H1 (cell line): ENCODE data around the gene KLHL21. TPM values are rescaled to one million over a fixed set of nuclear protein-coding genes. Genes with fewer than 3 reads are reported as not detected.

ENCODE experiments used
- CTCF ChIA-PET: fragments of 300-600 bp; sonication (Branson Sonifier 250); formaldehyde crosslinking; loops from one replicate; lab custom pipeline; 2021; ENCODE audit not compliant: partially characterized antibody; lab: Charles Lee
- POLR2A ChIA-PET: fragments of 300-600 bp; sonication (Branson Sonifier 250); formaldehyde crosslinking; loops from one replicate; lab custom pipeline; 2021; ENCODE audit warnings: inconsistent platforms; ENCODE audit not compliant: partially characterized antibody; lab: Charles Lee
- DNase-seq, 2 experiments: peaks; one replicate each; pipeline versions ENCODE4 v3.0.0 to v3.0.0-alpha.2; 2010 to 2022; ENCODE audit warnings: low spot score in 2 of 2, low read depth in 1 of 2, mixed read lengths in 1 of 2
- FAIRE-seq: peaks from 2 replicates; lab custom pipeline; 2011; peaks lifted over from hg19 to GRCh38; lab: Jason Lieb, UNC
- H2AFZ ChIP-seq: 2 replicates; pipeline ENCODE4 v1.8.1; 2012; ENCODE audit warnings: low read length, inconsistent platforms
- H2AK5ac ChIP-seq: 2 replicates; pipeline ENCODE4 v1.6.1; 2013; ENCODE audit warnings: low read depth, low read length
- H2BK120ac ChIP-seq: replicated peaks from 2 replicates; pipeline ENCODE3; 2013; ENCODE audit warnings: low read depth, low read length, inconsistent platforms
- H2BK12ac ChIP-seq: 2 replicates; pipeline ENCODE4 v1.6.1; 2013; ENCODE audit warnings: low read depth, low read length
- H2BK15ac ChIP-seq: 2 replicates; pipeline ENCODE4 v1.6.1; 2013; ENCODE audit warnings: low read length
- H2BK20ac ChIP-seq: 2 replicates; pipeline ENCODE4 v1.6.1; 2013; ENCODE audit warnings: low read length
- H2BK5ac ChIP-seq: 2 replicates; pipeline ENCODE4 v1.6.1; 2013; ENCODE audit warnings: low read depth, low read length
- H3K14ac ChIP-seq: 2 replicates; pipeline ENCODE4 v1.6.1; 2013; ENCODE audit warnings: inconsistent platforms; ENCODE audit not compliant: insufficient read length
- H3K18ac ChIP-seq: 2 replicates; pipeline ENCODE4 v1.6.1; 2013; ENCODE audit warnings: low read length; ENCODE audit errors: extremely low read depth
- H3K23ac ChIP-seq: 2 replicates; pipeline ENCODE4 v1.6.1; 2013; ENCODE audit warnings: inconsistent platforms; ENCODE audit not compliant: insufficient read length
- H3K23me2 ChIP-seq: 2 replicates; pipeline ENCODE4 v1.6.1; 2013; ENCODE audit warnings: low read depth, low read length
- H3K27ac ChIP-seq: 2 replicates; pipeline ENCODE4 v1.6.1; 2011; ENCODE audit warnings: low read depth, low read length, inconsistent platforms
- H3K27me3 ChIP-seq, 4 experiments: replicated peaks in 1 of 4; 1 replicate in 1 of 4; 2 replicates in 3 of 4; pipeline versions ENCODE4 v1.6.1 to v1.8.1; 2011 to 2013; ENCODE audit warnings: low read length in 3 of 4, mild to moderate bottlenecking in 3 of 4, inconsistent platforms in 2 of 4, mixed read lengths in 2 of 4, moderate library complexity in 1 of 4; ENCODE audit not compliant: control insufficient read depth in 3 of 4, insufficient read depth in 3 of 4; ENCODE audit errors: extremely low read depth in 1 of 4
- H3K36me3 ChIP-seq, 4 experiments: 2 replicates each; pipeline versions ENCODE4 v1.6.1 to v1.8.1; 2011 to 2013; ENCODE audit warnings: mild to moderate bottlenecking in 4 of 4, low read length in 3 of 4, moderate library complexity in 2 of 4, control low read depth in 1 of 4, inconsistent platforms in 1 of 4; ENCODE audit not compliant: insufficient read depth in 4 of 4, control insufficient read depth in 2 of 4
- H3K4ac ChIP-seq: replicated peaks from 2 replicates; pipeline ENCODE3; 2013; ENCODE audit warnings: low read length, low read depth, mixed read lengths, inconsistent platforms; ENCODE audit not compliant: insufficient read length
- H3K4me1 ChIP-seq, 4 experiments: replicated peaks in 1 of 4; 1 replicate in 1 of 4; 2 replicates in 3 of 4; pipeline versions ENCODE4 v1.6.1 to v1.8.1; 2011 to 2013; ENCODE audit warnings: low read length in 3 of 4, inconsistent platforms in 2 of 4, mixed read lengths in 1 of 4; ENCODE audit not compliant: insufficient read depth in 4 of 4, control insufficient read depth in 3 of 4
- H3K4me2 ChIP-seq, 2 experiments: 2 replicates each; pipeline versions ENCODE4 v1.6.1 to v1.8.1; 2011 to 2013; ENCODE audit warnings: low read depth in 2 of 2, low read length in 2 of 2, control low read depth in 1 of 2, inconsistent platforms in 1 of 2, mild to moderate bottlenecking in 1 of 2; ENCODE audit not compliant: insufficient read depth in 1 of 2
- H3K4me3 ChIP-seq, 4 experiments: fragments of 200-600, 300-600 bp in 1 of 4; sonication (generic), shearing (Covaris generic), sonication (Bioruptor Twin) in 1 of 4; 2 replicates each; pipeline versions ENCODE4 v1.5.1 to v1.8.1; 2011 to 2016; ENCODE audit warnings: low read length in 4 of 4, low read depth in 3 of 4, control low read depth in 2 of 4, inconsistent platforms in 2 of 4, mild to moderate bottlenecking in 2 of 4, mixed read lengths in 1 of 4, moderate library complexity in 1 of 4; ENCODE audit not compliant: insufficient read depth in 2 of 4; ENCODE audit errors: extremely low read depth in 1 of 4
- H3K56ac ChIP-seq: replicated peaks from 2 replicates; pipeline ENCODE3; 2013; ENCODE audit warnings: low read depth, mild to moderate bottlenecking, mixed read lengths, low read length, inconsistent platforms; ENCODE audit not compliant: insufficient read length
- H3K79me1 ChIP-seq: 2 replicates; pipeline ENCODE4 v1.6.1; 2013; ENCODE audit warnings: low read depth, low read length, control low read depth
- H3K79me2 ChIP-seq, 2 experiments: 2 replicates each; pipeline versions ENCODE4 v1.6.1 to v1.8.1; 2012 to 2013; ENCODE audit warnings: low read length in 2 of 2, mild to moderate bottlenecking in 2 of 2, inconsistent platforms in 1 of 2; ENCODE audit not compliant: insufficient read depth in 2 of 2, control insufficient read depth in 1 of 2
- H3K9ac ChIP-seq, 4 experiments: replicated peaks in 1 of 4; 1 replicate in 1 of 4; 2 replicates in 3 of 4; pipeline versions ENCODE4 v1.6.1 to v1.8.1; 2011 to 2013; ENCODE audit warnings: low read depth in 3 of 4, low read length in 3 of 4, control low read depth in 2 of 4, mild to moderate bottlenecking in 2 of 4, moderate library complexity in 2 of 4, inconsistent platforms in 1 of 4; ENCODE audit errors: extremely low read depth in 1 of 4
- H3K9me3 ChIP-seq, 2 experiments: 2 replicates each; pipeline versions ENCODE4 v1.6.1 to v1.8.1; 2012 to 2013; ENCODE audit warnings: mild to moderate bottlenecking in 2 of 2, moderate library complexity in 2 of 2, control low read depth in 1 of 2, inconsistent platforms in 1 of 2, low read depth in 1 of 2, low read length in 1 of 2, mixed read lengths in 1 of 2; ENCODE audit not compliant: insufficient read depth in 2 of 2
- H4K20me1 ChIP-seq, 2 experiments: replicated peaks in 1 of 2; 2 replicates each; pipeline versions ENCODE3 to v1.8.1; 2011 to 2013; ENCODE audit warnings: inconsistent platforms in 2 of 2, low read length in 2 of 2, mild to moderate bottlenecking in 1 of 2; ENCODE audit not compliant: insufficient read depth in 2 of 2, control insufficient read depth in 1 of 2
- H4K5ac ChIP-seq: 2 replicates; pipeline ENCODE4 v1.6.1; 2013; ENCODE audit warnings: low read length, low read depth, mixed read lengths, inconsistent platforms; ENCODE audit not compliant: insufficient read length
- H4K8ac ChIP-seq: 2 replicates; pipeline ENCODE4 v1.8.0; 2013; ENCODE audit warnings: mild to moderate bottlenecking, moderate library complexity, low read length, inconsistent platforms; ENCODE audit not compliant: insufficient read depth; ENCODE audit errors: extremely low read depth
- H4K91ac ChIP-seq: replicated peaks from 2 replicates; pipeline ENCODE3; 2013; ENCODE audit warnings: low read length, mixed read lengths, inconsistent platforms; ENCODE audit not compliant: insufficient read length
- CTBP2 ChIP-seq: IDR thresholded peaks from 2 replicates; pipeline ENCODE4 v1.7.0; 2011; ENCODE audit warnings: borderline replicate concordance, mild to moderate bottlenecking, moderate library complexity, mixed read lengths, low read length; ENCODE audit not compliant: insufficient read depth, insufficient read length
- EP300 ChIP-seq, 2 experiments: IDR thresholded peaks; 1 replicate in 1 of 2; 2 replicates in 1 of 2; pipeline ENCODE4 v1.6.1; 2011 to 2012; ENCODE audit warnings: low read depth in 2 of 2, low read length in 2 of 2, mild to moderate bottlenecking in 2 of 2, borderline replicate concordance in 1 of 2, inconsistent platforms in 1 of 2, moderate library complexity in 1 of 2
- POLR2AphosphoS5 ChIP-seq: IDR thresholded peaks from 2 replicates; pipeline ENCODE4 v1.6.1; 2011; ENCODE audit warnings: low read depth, low read length
- SIX5 ChIP-seq: IDR thresholded peaks from 2 replicates; pipeline ENCODE4 v1.6.1; 2011; ENCODE audit warnings: mild to moderate bottlenecking, low read depth, low read length
- TAF1 ChIP-seq: IDR thresholded peaks from 2 replicates; pipeline ENCODE4 v1.6.1; 2011; ENCODE audit warnings: mild to moderate bottlenecking, low read depth, low read length
- TAF7 ChIP-seq: optimal IDR thresholded peaks from 2 replicates; pipeline ENCODE3; 2011; ENCODE audit warnings: low read depth, mild to moderate bottlenecking, inconsistent platforms, low read length, moderate library complexity, borderline replicate concordance
- WGBS, 2 experiments: shearing (Covaris generic) in 1 of 2; methylation state at CpG; one replicate each; pipeline versions ENCODE4 v1.1.6 to v1.1.7; 2013 to 2015; ENCODE audit warnings: low lambda C conversion rate in 2 of 2, mixed read lengths in 2 of 2, inconsistent platforms in 1 of 2, low coverage in 1 of 2, missing lambda C conversion rate in 1 of 2; ENCODE audit not compliant: insufficient replicate concordance in 2 of 2, insufficient coverage in 1 of 2, insufficient read length in 1 of 2; ENCODE audit errors: extremely low coverage in 1 of 2, missing lambda C conversion rate in 1 of 2; 5-methylcytosine and 5-hydroxymethylcytosine counted together
- polyA plus RNA-seq, 7 experiments: library from polyadenylated mRNA; depleted of rRNA in 3 of 7; stranded (reverse) in 5 of 7; unstranded in 2 of 7; fragments of >200 nt in 5 of 7; fragments of 200-250 nt in 2 of 7; gene quantifications; 1 replicate in 5 of 7; 2 replicates in 1 of 7; 4 replicates in 1 of 7; pipeline versions ENCODE4 v1.2.1 to v1.2.3, GENCODE V29; 2011 to 2013; ENCODE audit warnings: missing spikeins in 2 of 7, mixed read lengths in 2 of 7
- total RNA-seq: library from RNA; stranded (reverse); fragmentation: NEBNext Ultra II Directional; extraction: Animal tissue kit (Norgen Biotek cat#: 25700); gene quantifications from 2 replicates; pipeline ENCODE4 v1.2.1, GENCODE V29; 2021

Gene KLHL21
- total and polyA plus RNA-seq, 2 of the 8 experiments (the other 6 are each of a cell fraction or from before 2014, with no cell fraction given) = 11.9 to 22.3 TPM

GRCh38 chr1:6628971-6629479 is 26.4 kb upstream of the KLHL21 start:
- no peak overlapping the region for H4K8ac ChIP-seq
- peaks cover 0 to 11% of the 10 kb centered on the region in 2 experiments; a peak in 3 of 4 replicates for H3K79me2 ChIP-seq
- no peak overlapping the region for H2AK5ac ChIP-seq
- peaks cover 0 to 21% (median 2%) of the 10 kb centered on the region in 4 experiments; a peak in 5 of 8 replicates for H3K36me3 ChIP-seq
- H3K23me2 ChIP-seq = no peaks in the 10 kb centered on the region; the same call in 1 of the 2 replicates
- CTCF ChIA-PET = interaction anchor here (0.8 to 2.7 kb wide), 3 partner anchors 8 to 17 kb away, joined by 3 to 10 read pairs (median 4); no protein-coding TSS in a partner anchor
- no peak overlapping the region for H3K14ac ChIP-seq
- no peak overlapping the region for H2BK15ac ChIP-seq
- H3K4me3 ChIP-seq = no peak overlapping the region
- FAIRE-seq (no peak), DNase-seq (no peak)
- no peaks in the 10 kb centered on the region for H3K9me3 ChIP-seq
- no peak overlapping the region for H3K27ac ChIP-seq
- H3K4me1 ChIP-seq = 0 out of 7 replicates have a peak, but pooled peaks cover 0 to 2% (median 0%) of the 10 kb centered on the region in 4 experiments
- H4K5ac ChIP-seq = no peak overlapping the region
- no peak overlapping the region for H2BK120ac ChIP-seq
- WGBS, 2 experiments = 89% methylated on average over 12 of the region's 12 CpGs; no CpG with 5 or more reads in 1 of the 2 experiments
- H3K18ac ChIP-seq = no peak overlapping the region
- H3K27me3 ChIP-seq = no peaks in the 10 kb centered on the region
- H2BK12ac ChIP-seq = no peak overlapping the region
- no peak overlapping the region for H3K4ac ChIP-seq
- TF ChIP-seq POLR2AphosphoS5 (no peak), TAF1 (no peak), EP300 (IDR thresholded peaks at IDR 0.05; ENCODE audit: borderline replicate concordance in 1 of 2, low read depth in 2 of 2, low read length in 2 of 2) (no peak), SIX5 (no peak), CTBP2 (no peak), TAF7 (no peak)
- TF ChIP-seq, all 59 proteins: peak for 0
- H4K91ac ChIP-seq = no peak overlapping the region
- H3K9ac ChIP-seq = no peak overlapping the region
- no peak overlapping the region for H2AFZ ChIP-seq
- H3K79me1 ChIP-seq = peaks cover 2% of the 10 kb centered on the region; the same call in 1 of the 2 replicates
- POLR2A ChIA-PET = interaction anchor here (0.8 to 14.3 kb wide), 2 partner anchors 11 to 29 kb away, joined by 3 to 175 read pairs; partner anchors contain the start of gene KLHL21
- H3K56ac ChIP-seq = no peak overlapping the region
- H3K4me2 ChIP-seq = no peak overlapping the region
- H3K23ac ChIP-seq = no peak overlapping the region
- H2BK5ac ChIP-seq = no peak overlapping the region
- H4K20me1 ChIP-seq = peaks cover under 1 to 11% of the 10 kb centered on the region in 2 experiments
- no peak overlapping the region for H2BK20ac ChIP-seq
